H1 (cell line): ENCODE results near the gene MMP3. TPM values are rescaled to one million over a fixed set of nuclear protein-coding genes. Genes with fewer than 3 reads are reported as not detected.

Experiments
- CTCF ChIA-PET: fragments of 300-600 bp; sonication (Branson Sonifier 250); formaldehyde crosslinking; loops from one replicate; lab custom pipeline; 2021; ENCODE audit not compliant: partially characterized antibody; lab: Charles Lee
- POLR2A ChIA-PET: fragments of 300-600 bp; sonication (Branson Sonifier 250); formaldehyde crosslinking; loops from one replicate; lab custom pipeline; 2021; ENCODE audit warnings: inconsistent platforms; ENCODE audit not compliant: partially characterized antibody; lab: Charles Lee
- DNase-seq, 2 experiments: peaks; one replicate each; pipeline versions ENCODE4 v3.0.0 to v3.0.0-alpha.2; 2010 to 2022; ENCODE audit warnings: low spot score in 2 of 2, low read depth in 1 of 2, mixed read lengths in 1 of 2
- FAIRE-seq: peaks from 2 replicates; lab custom pipeline; 2011; peaks lifted over from hg19 to GRCh38; lab: Jason Lieb, UNC
- H2AFZ ChIP-seq: 2 replicates; pipeline ENCODE4 v1.8.1; 2012; ENCODE audit warnings: low read length, inconsistent platforms
- H2AK5ac ChIP-seq: 2 replicates; pipeline ENCODE4 v1.6.1; 2013; ENCODE audit warnings: low read depth, low read length
- H2BK120ac ChIP-seq: replicated peaks from 2 replicates; pipeline ENCODE3; 2013; ENCODE audit warnings: low read depth, low read length, inconsistent platforms
- H2BK12ac ChIP-seq: 2 replicates; pipeline ENCODE4 v1.6.1; 2013; ENCODE audit warnings: low read depth, low read length
- H2BK15ac ChIP-seq: 2 replicates; pipeline ENCODE4 v1.6.1; 2013; ENCODE audit warnings: low read length
- H2BK20ac ChIP-seq: 2 replicates; pipeline ENCODE4 v1.6.1; 2013; ENCODE audit warnings: low read length
- H2BK5ac ChIP-seq: 2 replicates; pipeline ENCODE4 v1.6.1; 2013; ENCODE audit warnings: low read depth, low read length
- H3K14ac ChIP-seq: 2 replicates; pipeline ENCODE4 v1.6.1; 2013; ENCODE audit warnings: inconsistent platforms; ENCODE audit not compliant: insufficient read length
- H3K18ac ChIP-seq: 2 replicates; pipeline ENCODE4 v1.6.1; 2013; ENCODE audit warnings: low read length; ENCODE audit errors: extremely low read depth
- H3K23ac ChIP-seq: 2 replicates; pipeline ENCODE4 v1.6.1; 2013; ENCODE audit warnings: inconsistent platforms; ENCODE audit not compliant: insufficient read length
- H3K23me2 ChIP-seq: 2 replicates; pipeline ENCODE4 v1.6.1; 2013; ENCODE audit warnings: low read depth, low read length
- H3K27ac ChIP-seq: 2 replicates; pipeline ENCODE4 v1.6.1; 2011; ENCODE audit warnings: low read depth, low read length, inconsistent platforms
- H3K27me3 ChIP-seq, 4 experiments: replicated peaks in 1 of 4; 1 replicate in 1 of 4; 2 replicates in 3 of 4; pipeline versions ENCODE4 v1.6.1 to v1.8.1; 2011 to 2013; ENCODE audit warnings: low read length in 3 of 4, mild to moderate bottlenecking in 3 of 4, inconsistent platforms in 2 of 4, mixed read lengths in 2 of 4, moderate library complexity in 1 of 4; ENCODE audit not compliant: control insufficient read depth in 3 of 4, insufficient read depth in 3 of 4; ENCODE audit errors: extremely low read depth in 1 of 4
- H3K36me3 ChIP-seq, 4 experiments: 2 replicates each; pipeline versions ENCODE4 v1.6.1 to v1.8.1; 2011 to 2013; ENCODE audit warnings: mild to moderate bottlenecking in 4 of 4, low read length in 3 of 4, moderate library complexity in 2 of 4, control low read depth in 1 of 4, inconsistent platforms in 1 of 4; ENCODE audit not compliant: insufficient read depth in 4 of 4, control insufficient read depth in 2 of 4
- H3K4ac ChIP-seq: replicated peaks from 2 replicates; pipeline ENCODE3; 2013; ENCODE audit warnings: low read length, low read depth, mixed read lengths, inconsistent platforms; ENCODE audit not compliant: insufficient read length
- H3K4me1 ChIP-seq, 4 experiments: replicated peaks in 1 of 4; 1 replicate in 1 of 4; 2 replicates in 3 of 4; pipeline versions ENCODE4 v1.6.1 to v1.8.1; 2011 to 2013; ENCODE audit warnings: low read length in 3 of 4, inconsistent platforms in 2 of 4, mixed read lengths in 1 of 4; ENCODE audit not compliant: insufficient read depth in 4 of 4, control insufficient read depth in 3 of 4
- H3K4me2 ChIP-seq, 2 experiments: 2 replicates each; pipeline versions ENCODE4 v1.6.1 to v1.8.1; 2011 to 2013; ENCODE audit warnings: low read depth in 2 of 2, low read length in 2 of 2, control low read depth in 1 of 2, inconsistent platforms in 1 of 2, mild to moderate bottlenecking in 1 of 2; ENCODE audit not compliant: insufficient read depth in 1 of 2
- H3K4me3 ChIP-seq, 4 experiments: fragments of 200-600, 300-600 bp in 1 of 4; sonication (generic), shearing (Covaris generic), sonication (Bioruptor Twin) in 1 of 4; 2 replicates each; pipeline versions ENCODE4 v1.5.1 to v1.8.1; 2011 to 2016; ENCODE audit warnings: low read length in 4 of 4, low read depth in 3 of 4, control low read depth in 2 of 4, inconsistent platforms in 2 of 4, mild to moderate bottlenecking in 2 of 4, mixed read lengths in 1 of 4, moderate library complexity in 1 of 4; ENCODE audit not compliant: insufficient read depth in 2 of 4; ENCODE audit errors: extremely low read depth in 1 of 4
- H3K56ac ChIP-seq: replicated peaks from 2 replicates; pipeline ENCODE3; 2013; ENCODE audit warnings: low read depth, mild to moderate bottlenecking, mixed read lengths, low read length, inconsistent platforms; ENCODE audit not compliant: insufficient read length
- H3K79me1 ChIP-seq: 2 replicates; pipeline ENCODE4 v1.6.1; 2013; ENCODE audit warnings: low read depth, low read length, control low read depth
- H3K79me2 ChIP-seq, 2 experiments: 2 replicates each; pipeline versions ENCODE4 v1.6.1 to v1.8.1; 2012 to 2013; ENCODE audit warnings: low read length in 2 of 2, mild to moderate bottlenecking in 2 of 2, inconsistent platforms in 1 of 2; ENCODE audit not compliant: insufficient read depth in 2 of 2, control insufficient read depth in 1 of 2
- H3K9ac ChIP-seq, 4 experiments: replicated peaks in 1 of 4; 1 replicate in 1 of 4; 2 replicates in 3 of 4; pipeline versions ENCODE4 v1.6.1 to v1.8.1; 2011 to 2013; ENCODE audit warnings: low read depth in 3 of 4, low read length in 3 of 4, control low read depth in 2 of 4, mild to moderate bottlenecking in 2 of 4, moderate library complexity in 2 of 4, inconsistent platforms in 1 of 4; ENCODE audit errors: extremely low read depth in 1 of 4
- H3K9me3 ChIP-seq, 2 experiments: 2 replicates each; pipeline versions ENCODE4 v1.6.1 to v1.8.1; 2012 to 2013; ENCODE audit warnings: mild to moderate bottlenecking in 2 of 2, moderate library complexity in 2 of 2, control low read depth in 1 of 2, inconsistent platforms in 1 of 2, low read depth in 1 of 2, low read length in 1 of 2, mixed read lengths in 1 of 2; ENCODE audit not compliant: insufficient read depth in 2 of 2
- H4K20me1 ChIP-seq, 2 experiments: replicated peaks in 1 of 2; 2 replicates each; pipeline versions ENCODE3 to v1.8.1; 2011 to 2013; ENCODE audit warnings: inconsistent platforms in 2 of 2, low read length in 2 of 2, mild to moderate bottlenecking in 1 of 2; ENCODE audit not compliant: insufficient read depth in 2 of 2, control insufficient read depth in 1 of 2
- H4K5ac ChIP-seq: 2 replicates; pipeline ENCODE4 v1.6.1; 2013; ENCODE audit warnings: low read length, low read depth, mixed read lengths, inconsistent platforms; ENCODE audit not compliant: insufficient read length
- H4K8ac ChIP-seq: 2 replicates; pipeline ENCODE4 v1.8.0; 2013; ENCODE audit warnings: mild to moderate bottlenecking, moderate library complexity, low read length, inconsistent platforms; ENCODE audit not compliant: insufficient read depth; ENCODE audit errors: extremely low read depth
- H4K91ac ChIP-seq: replicated peaks from 2 replicates; pipeline ENCODE3; 2013; ENCODE audit warnings: low read length, mixed read lengths, inconsistent platforms; ENCODE audit not compliant: insufficient read length
- BRCA1 ChIP-seq: IDR thresholded peaks from 2 replicates; pipeline ENCODE4 v1.6.1; 2012; ENCODE audit warnings: low read depth, low read length, improper control_type of control experiment
- EP300 ChIP-seq, 2 experiments: IDR thresholded peaks; 1 replicate in 1 of 2; 2 replicates in 1 of 2; pipeline ENCODE4 v1.6.1; 2011 to 2012; ENCODE audit warnings: low read depth in 2 of 2, low read length in 2 of 2, mild to moderate bottlenecking in 2 of 2, borderline replicate concordance in 1 of 2, inconsistent platforms in 1 of 2, moderate library complexity in 1 of 2
- KDM1A ChIP-seq: fragments of 200-600, 300-600 bp; sonication (generic); IDR thresholded peaks from 2 replicates; pipeline ENCODE4 v1.7.1; 2016; ENCODE audit warnings: mild to moderate bottlenecking, low read length, borderline replicate concordance
- NANOG ChIP-seq: IDR thresholded peaks from 2 replicates; pipeline ENCODE4 v1.6.1; 2011; ENCODE audit warnings: low read length, low read depth, mild to moderate bottlenecking, inconsistent platforms; ENCODE audit not compliant: insufficient read depth, poor library complexity, severe bottlenecking
- SRF ChIP-seq: IDR thresholded peaks from 2 replicates; pipeline ENCODE4 v1.6.1; 2011; ENCODE audit warnings: mild to moderate bottlenecking, low read depth, low read length, moderate library complexity
- YY1 ChIP-seq: IDR thresholded peaks from 2 replicates; pipeline ENCODE4 v1.6.1; 2011; ENCODE audit warnings: low read depth, mild to moderate bottlenecking, low read length
- polyA plus RNA-seq, 7 experiments: library from polyadenylated mRNA; depleted of rRNA in 3 of 7; stranded (reverse) in 5 of 7; unstranded in 2 of 7; fragments of >200 nt in 5 of 7; fragments of 200-250 nt in 2 of 7; gene quantifications; 1 replicate in 5 of 7; 2 replicates in 1 of 7; 4 replicates in 1 of 7; pipeline versions ENCODE4 v1.2.1 to v1.2.3, GENCODE V29; 2011 to 2013; ENCODE audit warnings: missing spikeins in 2 of 7, mixed read lengths in 2 of 7
- total RNA-seq: library from RNA; stranded (reverse); fragmentation: NEBNext Ultra II Directional; extraction: Animal tissue kit (Norgen Biotek cat#: 25700); gene quantifications from 2 replicates; pipeline ENCODE4 v1.2.1, GENCODE V29; 2021
- TF ChIP-seq, protein P1 (sequence below): IDR thresholded peaks from 2 replicates; pipeline ENCODE4 v1.6.1; 2012; ENCODE audit warnings: inconsistent platforms
- TF ChIP-seq, protein P2 (sequence below): IDR thresholded peaks from 2 replicates; pipeline ENCODE4 v1.6.1; 2012; ENCODE audit warnings: inconsistent platforms
- TF ChIP-seq, protein P3 (sequence below): IDR thresholded peaks from 2 replicates; pipeline ENCODE4 v1.6.1; 2011; ENCODE audit warnings: low read depth, mild to moderate bottlenecking, low read length; ENCODE audit not compliant: insufficient read depth
- TF ChIP-seq, protein P4 (sequence below), 3 experiments: IDR thresholded peaks; 1 replicate in 2 of 3; 2 replicates in 1 of 3; pipeline versions ENCODE4 v1.5.1 to v1.6.1; 2011; ENCODE audit warnings: low read length in 3 of 3, mild to moderate bottlenecking in 3 of 3, inconsistent platforms in 2 of 3, low read depth in 1 of 3, moderate library complexity in 1 of 3; ENCODE audit not compliant: insufficient read depth in 1 of 3; ENCODE audit errors: control extremely low read depth in 1 of 3

MMP3 gene
- total and polyA plus RNA-seq, 2 of the 8 experiments (the other 6 are each of a cell fraction or from before 2014, with no cell fraction given): not detected

DNA sequence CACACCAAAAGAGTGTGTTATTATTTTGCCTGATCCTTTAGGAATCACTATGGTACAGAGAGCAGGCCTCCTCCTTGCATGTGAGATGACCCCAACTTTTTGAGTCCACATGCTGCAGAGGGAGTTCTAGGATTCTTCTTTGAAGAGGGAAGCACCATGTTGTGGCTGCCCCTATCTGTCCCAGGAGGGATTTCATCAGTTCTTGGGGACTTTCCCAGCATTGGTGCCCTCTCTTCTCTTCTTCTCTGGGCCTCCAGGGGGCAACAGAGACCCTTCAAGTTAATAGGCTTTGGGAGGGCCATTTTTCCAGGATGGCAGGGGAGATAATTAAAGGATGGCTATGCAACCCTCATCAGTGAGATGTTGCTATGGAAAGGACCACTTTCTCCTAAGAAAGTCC, 49.0 kb downstream of the MMP3 start:
- peak overlapping the region; percentile 86 for H2AFZ ChIP-seq
- TF ChIP-seq KDM1A (no peak), NANOG (no peak), EP300 (IDR thresholded peaks at IDR 0.05; ENCODE audit: borderline replicate concordance in 1 of 2, low read depth in 2 of 2, low read length in 2 of 2) (peak in 1 of 2 experiments; percentile 26; a peak in 1 of 3 replicates), BRCA1 (no peak), YY1 (peak; percentile 65), SRF (no peak)
- TF ChIP-seq, protein P1, sequence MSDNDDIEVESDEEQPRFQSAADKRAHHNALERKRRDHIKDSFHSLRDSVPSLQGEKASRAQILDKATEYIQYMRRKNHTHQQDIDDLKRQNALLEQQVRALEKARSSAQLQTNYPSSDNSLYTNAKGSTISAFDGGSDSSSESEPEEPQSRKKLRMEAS: peak; percentile 72
- TF ChIP-seq, protein P2, sequence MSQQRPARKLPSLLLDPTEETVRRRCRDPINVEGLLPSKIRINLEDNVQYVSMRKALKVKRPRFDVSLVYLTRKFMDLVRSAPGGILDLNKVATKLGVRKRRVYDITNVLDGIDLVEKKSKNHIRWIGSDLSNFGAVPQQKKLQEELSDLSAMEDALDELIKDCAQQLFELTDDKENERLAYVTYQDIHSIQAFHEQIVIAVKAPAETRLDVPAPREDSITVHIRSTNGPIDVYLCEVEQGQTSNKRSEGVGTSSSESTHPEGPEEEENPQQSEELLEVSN: peak; percentile 60
- TF ChIP-seq, protein P3, sequence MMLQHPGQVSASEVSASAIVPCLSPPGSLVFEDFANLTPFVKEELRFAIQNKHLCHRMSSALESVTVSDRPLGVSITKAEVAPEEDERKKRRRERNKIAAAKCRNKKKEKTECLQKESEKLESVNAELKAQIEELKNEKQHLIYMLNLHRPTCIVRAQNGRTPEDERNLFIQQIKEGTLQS: 0 out of 2 replicates have a peak, but pooled peaks have one; percentile 5
- TF ChIP-seq, protein P4, sequence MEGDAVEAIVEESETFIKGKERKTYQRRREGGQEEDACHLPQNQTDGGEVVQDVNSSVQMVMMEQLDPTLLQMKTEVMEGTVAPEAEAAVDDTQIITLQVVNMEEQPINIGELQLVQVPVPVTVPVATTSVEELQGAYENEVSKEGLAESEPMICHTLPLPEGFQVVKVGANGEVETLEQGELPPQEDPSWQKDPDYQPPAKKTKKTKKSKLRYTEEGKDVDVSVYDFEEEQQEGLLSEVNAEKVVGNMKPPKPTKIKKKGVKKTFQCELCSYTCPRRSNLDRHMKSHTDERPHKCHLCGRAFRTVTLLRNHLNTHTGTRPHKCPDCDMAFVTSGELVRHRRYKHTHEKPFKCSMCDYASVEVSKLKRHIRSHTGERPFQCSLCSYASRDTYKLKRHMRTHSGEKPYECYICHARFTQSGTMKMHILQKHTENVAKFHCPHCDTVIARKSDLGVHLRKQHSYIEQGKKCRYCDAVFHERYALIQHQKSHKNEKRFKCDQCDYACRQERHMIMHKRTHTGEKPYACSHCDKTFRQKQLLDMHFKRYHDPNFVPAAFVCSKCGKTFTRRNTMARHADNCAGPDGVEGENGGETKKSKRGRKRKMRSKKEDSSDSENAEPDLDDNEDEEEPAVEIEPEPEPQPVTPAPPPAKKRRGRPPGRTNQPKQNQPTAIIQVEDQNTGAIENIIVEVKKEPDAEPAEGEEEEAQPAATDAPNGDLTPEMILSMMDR (IDR thresholded peaks at IDR 0.05; ENCODE audit: control extremely low read depth in 1 of 3, insufficient read depth in 1 of 3, low read depth in 1 of 3, low read length in 3 of 3): peak; percentile 51 to 97 (median 81)

More for the DNA sequence above, 49.0 kb downstream of the MMP3 start:
- H4K8ac ChIP-seq: no peak overlapping the region
- no peak overlapping the region for H3K23ac ChIP-seq
- no peak overlapping the region for H4K5ac ChIP-seq
- no peaks in the 10 kb centered on the region for H3K23me2 ChIP-seq
- no peaks in the 10 kb centered on the region for H3K4me1 ChIP-seq
- H3K79me2 ChIP-seq: no peaks in the 10 kb centered on the region
- H2BK12ac ChIP-seq: no peak overlapping the region
- H2BK15ac ChIP-seq: no peak overlapping the region
- no peaks in the 10 kb centered on the region for H3K9me3 ChIP-seq
- no peak overlapping the region for H3K4me3 ChIP-seq
- no peak overlapping the region for H3K9ac ChIP-seq
- no peak overlapping the region for H3K27ac ChIP-seq
- FAIRE-seq (peak; percentile 32), DNase-seq (peak in 1 of 2 experiments; percentile 58)
- H3K79me1 ChIP-seq: no peaks in the 10 kb centered on the region
- CTCF ChIA-PET: interaction anchor here (0.7 to 2.0 kb wide), 25 partner anchors 9 to 241 kb away, joined by 3 to 12 read pairs (median 5); partner anchors contain the start of gene MMP10
- no peak overlapping the region for H2BK120ac ChIP-seq
- H3K36me3 ChIP-seq: no peaks in the 10 kb centered on the region
- no peak overlapping the region for H2BK20ac ChIP-seq
- POLR2A ChIA-PET: no interaction called here
- H3K27me3 ChIP-seq: peaks cover 0 to 1% (median 0%) of the 10 kb centered on the region in 4 experiments; a peak in 1 of 7 replicates
- no peak overlapping the region for H3K56ac ChIP-seq
- H3K18ac ChIP-seq: no peak overlapping the region
- no peak overlapping the region for H3K4ac ChIP-seq
- no peak overlapping the region for H3K4me2 ChIP-seq
- H2BK5ac ChIP-seq: no peak overlapping the region
- H4K20me1 ChIP-seq: no peaks in the 10 kb centered on the region
- H4K91ac ChIP-seq: no peak overlapping the region
- no peak overlapping the region for H3K14ac ChIP-seq
- no peak overlapping the region for H2AK5ac ChIP-seq
